Body of pancreas (tissue), 4 donors: ENCODE measurements around the gene CHP2.

ENCODE experiments used
- CTCF ChIP-seq, 7 experiments: fragments of 450-650 bp in 4 of 7; fragments of 200-600 bp in 3 of 7; sonication (generic) in 3 of 7; IDR thresholded peaks; one replicate each; pipeline ENCODE4 v1.5.1; 2016 to 2019; ENCODE audit warnings: antibody characterized with exemption in 7 of 7
- POLR2A ChIP-seq, 3 donors: fragments of 450-650 bp; IDR thresholded peaks; one replicate each; pipeline ENCODE4 v1.6.1; 2016; ENCODE audit warnings: antibody characterized with exemption in 3 of 3, mild to moderate bottlenecking in 2 of 3

- no peak for TF ChIP-seq CTCF (IDR thresholded peaks at IDR 0.05)
- TF ChIP-seq POLR2A (IDR thresholded peaks at IDR 0.05), result no peak
Measured at GRCh38 chr16:23754594-23755483, at the start of gene CHP2.
